ENCODE results near the gene IQSEC2. TPM values are rescaled to one million over a fixed set of nuclear protein-coding genes. Genes with fewer than 3 reads are reported as not detected.

The IQSEC2 gene
- total and polyA plus RNA-seq, 8 donors, result 2.9 to 26.0 (median 16.3) TPM

- Histone ChIP-seq H3K36me3 (no peaks in the 10 kb centered on the region), H3K9me3 (no peaks in the 10 kb centered on the region), H3K4me1 (peaks cover 0 to 6% (median 0%) of the 10 kb centered on the region in 4 donors), H3K27ac (no peak overlapping the region), H3K27me3 (peaks cover 0 to 10% (median 0%) of the 10 kb centered on the region in 3 donors), H3K4me3 (no peak overlapping the region)
- whole genome bisulfite sequencing, 5 donors, result 90 to 98% (median 96%) methylated on average over 4 of the region's 4 CpGs
- DNase-seq, result no peak
- intact Hi-C loops (cut with DNase I; ENCODE audit: low total_unique reads), result no loop called here
- TF ChIP-seq POLR2AphosphoS5 (IDR thresholded peaks at IDR 0.05), result no peak
- TF ChIP-seq EP300 (IDR thresholded peaks at IDR 0.05), result no peak
- no peak for TF ChIP-seq POLR2A (IDR thresholded peaks at IDR 0.05)
- no peak for TF ChIP-seq CTCF (IDR thresholded peaks at IDR 0.05)
Measured at GRCh38 chrX:53308836-53309235, 27.5 kb upstream of the IQSEC2 start.

GRCh38 chrX:53305996-53306937 is 24.9 kb upstream of the IQSEC2 start:
- Histone ChIP-seq H3K9me3 (no peaks in the 10 kb centered on the region), H3K27ac (no peak overlapping the region), H3K36me3 (no peaks in the 10 kb centered on the region), H3K27me3 (peaks cover 0 to 8% (median 0%) of the 10 kb centered on the region in 3 donors), H3K4me1 (no peaks in the 10 kb centered on the region), H3K4me3 (no peak overlapping the region)
- TF ChIP-seq POLR2AphosphoS5 (IDR thresholded peaks at IDR 0.05), result no peak
- TF ChIP-seq CTCF (IDR thresholded peaks at IDR 0.05), result no peak
- TF ChIP-seq POLR2A (IDR thresholded peaks at IDR 0.05), result no peak
- TF ChIP-seq EP300 (IDR thresholded peaks at IDR 0.05), result no peak
- peak in 1 of 2 donors; percentile 54 for DNase-seq
- intact Hi-C loops (cut with DNase I; ENCODE audit: low total_unique reads), result no loop called here
- 74 to 83% (median 77%) methylated on average over 3 to 9 of the region's 9 CpGs for WGBS, 5 donors

- no peak overlapping the region for H3K27ac ChIP-seq
- no peak for DNase-seq
- 71 to 94% (median 89%) methylated on average over 8 of the region's 8 CpGs for WGBS, 5 donors
- H3K27me3 ChIP-seq, result peaks cover 0 to 7% (median 0%) of the 10 kb centered on the region in 3 donors
- H3K4me3 ChIP-seq, result no peak overlapping the region
- H3K36me3 ChIP-seq, result no peaks in the 10 kb centered on the region
- intact Hi-C loops (cut with DNase I; ENCODE audit: low total_unique reads), result no loop called here
- H3K4me1 ChIP-seq, result no peaks in the 10 kb centered on the region
- H3K9me3 ChIP-seq, result no peaks in the 10 kb centered on the region
- TF ChIP-seq CTCF (IDR thresholded peaks at IDR 0.05) (no peak), EP300 (IDR thresholded peaks at IDR 0.05) (no peak), POLR2AphosphoS5 (IDR thresholded peaks at IDR 0.05) (no peak), POLR2A (IDR thresholded peaks at IDR 0.05) (no peak)
Measured at GRCh38 chrX:53305219-53305995, 24.0 kb upstream of the IQSEC2 start.

DNA sequence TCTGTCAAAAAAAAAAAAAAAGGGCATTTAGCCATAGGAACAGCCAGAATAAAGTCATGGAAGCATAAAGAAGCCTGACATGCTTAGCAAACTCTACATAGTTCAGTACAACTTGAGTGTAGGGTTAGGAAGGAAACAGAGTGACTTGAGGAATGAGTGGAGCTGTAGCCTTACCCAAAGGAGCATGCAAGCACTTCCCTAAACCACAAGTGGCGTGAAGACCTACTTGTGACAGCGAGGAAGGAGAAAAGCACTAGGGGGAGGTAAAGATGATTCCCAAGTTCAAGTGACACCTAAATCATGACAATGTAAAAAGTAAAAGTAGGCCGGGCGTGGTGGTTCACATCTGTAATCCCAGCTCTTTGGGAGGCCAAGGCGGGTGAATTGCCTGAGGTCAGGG is 21.8 kb upstream of the IQSEC2 start:
- no peaks in the 10 kb centered on the region for H3K9me3 ChIP-seq
- no peak overlapping the region for H3K4me3 ChIP-seq
- intact Hi-C loops (cut with DNase I; ENCODE audit: low total_unique reads), result no loop called here
- DNase-seq, result no peak
- WGBS, 5 donors, result 82 to 98% (median 89%) methylated on average over 5 of the region's 5 CpGs
- H3K36me3 ChIP-seq, result no peaks in the 10 kb centered on the region
- peaks cover 0 to 7% (median 0%) of the 10 kb centered on the region in 3 donors for H3K27me3 ChIP-seq
- no peak for TF ChIP-seq POLR2A (IDR thresholded peaks at IDR 0.05)
- TF ChIP-seq EP300 (IDR thresholded peaks at IDR 0.05), result no peak
- TF ChIP-seq POLR2AphosphoS5 (IDR thresholded peaks at IDR 0.05), result no peak
- TF ChIP-seq CTCF (IDR thresholded peaks at IDR 0.05), result no peak
- H3K27ac ChIP-seq, result no peak overlapping the region
- H3K4me1 ChIP-seq, result no peaks in the 10 kb centered on the region

Measured in stomach (tissue), 9 donors.